Ramos (cell line): Measurements from ENCODE around the gene SMIM45.

Experiments
- in situ Hi-C: fragments of 300-500 bp; cut with MboI; formaldehyde crosslinking; loops from one replicate; pipeline ENCODE4 v1.14.3; 2022; ENCODE audit warnings: low sequenced_read_pairs; ENCODE audit not compliant: unreplicated experiment

SMIM45 gene

GRCh38 chr22:41915035-41915785 is 36.7 kb upstream of the SMIM45 start, which contains the start of gene SHISA8:
TSS of gene SHISA8 (minus strand) at chr22:41915074. CDS start at chr22:41914667, 407 bp downstream.
- in situ Hi-C loops, result no loop called here

DNA sequence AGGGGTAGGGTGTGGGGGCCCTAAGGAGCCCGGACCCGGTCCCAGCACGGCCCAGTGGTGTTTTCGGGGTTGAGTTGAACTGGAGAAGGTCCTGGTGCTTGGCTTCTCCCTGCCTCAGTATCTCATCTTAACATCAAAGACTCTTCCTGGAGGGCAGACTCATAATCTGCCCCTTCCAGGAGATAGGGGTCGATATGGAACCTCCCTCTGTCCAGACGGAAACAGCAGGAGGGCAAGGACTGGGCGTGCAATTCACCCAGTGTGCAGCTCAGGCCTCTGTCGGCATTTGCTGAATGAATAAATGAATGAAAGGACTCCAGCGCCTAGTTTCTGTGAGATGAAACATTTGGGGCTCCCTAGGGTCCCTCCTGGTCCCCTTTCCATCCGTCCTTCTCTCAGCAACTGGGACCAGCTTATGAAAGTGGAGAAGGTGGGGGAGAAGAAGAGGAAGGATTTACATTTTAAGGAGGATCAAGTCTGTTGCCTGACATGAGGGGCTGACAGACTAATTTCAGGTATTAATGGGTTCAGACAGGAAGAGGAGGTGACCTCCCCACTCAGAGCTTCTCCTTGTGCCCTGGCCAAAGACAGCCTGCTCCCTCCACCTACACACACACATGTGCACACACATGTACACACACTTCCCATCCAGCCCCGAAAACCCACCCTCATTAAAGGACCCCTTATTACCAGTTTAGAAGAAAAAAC is 36.0 kb upstream of the SMIM45 start:
- in situ Hi-C loops, result no loop called here

DNA sequence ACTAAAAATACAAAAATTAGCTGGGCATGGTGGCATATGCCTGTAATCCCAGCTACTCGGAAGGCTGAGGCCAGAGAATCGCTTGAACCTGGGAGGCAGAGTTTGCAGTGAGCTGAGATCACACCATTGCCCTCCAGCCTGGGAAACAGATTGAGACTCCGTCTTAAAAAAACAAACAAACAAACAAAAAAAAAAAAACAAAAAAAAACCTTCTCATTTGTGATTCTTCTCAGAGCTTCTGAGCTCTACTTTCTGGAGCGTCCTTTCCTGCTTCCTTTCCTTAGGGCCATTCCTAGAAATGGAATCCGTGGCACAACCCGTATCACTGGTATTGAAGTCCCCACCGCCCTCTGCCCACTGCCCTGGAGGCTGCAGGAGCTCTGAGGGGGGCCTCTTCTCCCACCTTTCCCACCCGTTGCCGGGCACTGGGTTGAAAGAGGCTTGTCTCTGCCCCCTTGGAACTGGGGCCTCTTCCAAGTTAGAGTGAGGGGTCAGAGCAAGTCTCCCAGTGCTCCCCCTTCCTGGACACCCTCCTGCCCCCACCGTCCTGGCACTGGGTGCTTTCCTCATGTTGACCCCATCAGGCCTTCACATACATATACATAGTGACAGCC is 35.1 kb upstream of the SMIM45 start:
- in situ Hi-C loops, result no loop called here

- in situ Hi-C loops, result no loop called here
These were observed 34.5 kb upstream of the SMIM45 start for GRCh38 chr22:41917375-41917902.

GRCh38 chr22:41917903-41918791 is 33.8 kb upstream of the SMIM45 start:
- in situ Hi-C loops, result no loop called here

GRCh38 chr22:41919357-41920224 is 32.4 kb upstream of the SMIM45 start:
- in situ Hi-C loops, result no loop called here

DNA sequence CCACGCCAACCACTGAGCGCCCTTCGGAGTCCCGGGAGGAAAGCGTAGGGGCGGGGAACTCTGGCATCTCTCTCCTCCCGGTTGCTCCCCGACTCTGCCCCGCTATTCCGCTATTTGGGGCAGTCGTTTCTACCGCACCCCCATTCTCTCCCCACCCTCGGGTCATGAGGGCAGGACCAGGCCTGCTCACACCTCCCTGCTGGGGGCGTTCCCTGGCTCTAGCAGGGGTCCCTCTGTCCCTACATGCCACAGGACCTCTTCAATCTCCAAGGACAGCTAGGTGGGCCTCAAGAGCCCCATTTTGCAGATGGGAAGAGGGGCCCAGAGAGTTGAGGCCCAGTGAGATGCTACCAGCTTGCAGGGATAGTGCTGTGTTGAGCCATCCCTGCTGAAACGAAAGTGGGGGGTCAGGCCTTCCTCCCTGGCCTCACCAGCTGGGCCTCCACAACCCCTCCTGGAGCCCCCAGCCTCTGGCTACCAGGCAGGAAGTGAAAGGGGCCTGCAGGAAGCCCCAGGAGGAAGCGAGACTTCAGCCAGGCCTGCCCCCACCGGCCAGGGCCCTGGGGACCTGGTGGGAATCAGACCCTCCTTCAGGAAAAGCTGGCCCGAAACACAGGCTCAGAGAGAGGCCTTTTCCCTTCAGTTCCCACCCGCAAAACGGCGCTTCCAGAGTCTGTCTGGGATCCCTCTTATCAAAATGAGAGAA is 31.5 kb upstream of the SMIM45 start:
- in situ Hi-C loops, result no loop called here

DNA sequence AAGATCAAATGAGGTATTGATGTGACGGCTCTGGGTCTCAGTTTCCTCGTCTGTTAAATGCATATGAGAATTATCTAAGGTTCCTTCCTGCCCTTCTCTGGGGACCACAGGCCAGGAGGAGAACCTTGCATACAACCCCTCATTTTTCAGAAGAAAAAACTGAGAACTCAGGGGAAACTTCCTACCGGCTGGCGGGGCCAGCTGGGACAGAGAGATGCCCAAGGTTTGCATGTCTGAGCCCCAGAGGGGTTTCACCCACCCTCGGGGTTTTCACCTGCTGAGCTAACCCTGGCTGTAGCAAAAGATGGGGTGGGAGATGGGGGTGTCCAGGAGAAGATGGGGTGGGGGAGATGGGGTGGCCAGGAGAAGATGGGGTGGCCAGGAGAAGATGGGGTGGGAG is 29.6 kb upstream of the SMIM45 start:
- in situ Hi-C loops, result no loop called here

DNA sequence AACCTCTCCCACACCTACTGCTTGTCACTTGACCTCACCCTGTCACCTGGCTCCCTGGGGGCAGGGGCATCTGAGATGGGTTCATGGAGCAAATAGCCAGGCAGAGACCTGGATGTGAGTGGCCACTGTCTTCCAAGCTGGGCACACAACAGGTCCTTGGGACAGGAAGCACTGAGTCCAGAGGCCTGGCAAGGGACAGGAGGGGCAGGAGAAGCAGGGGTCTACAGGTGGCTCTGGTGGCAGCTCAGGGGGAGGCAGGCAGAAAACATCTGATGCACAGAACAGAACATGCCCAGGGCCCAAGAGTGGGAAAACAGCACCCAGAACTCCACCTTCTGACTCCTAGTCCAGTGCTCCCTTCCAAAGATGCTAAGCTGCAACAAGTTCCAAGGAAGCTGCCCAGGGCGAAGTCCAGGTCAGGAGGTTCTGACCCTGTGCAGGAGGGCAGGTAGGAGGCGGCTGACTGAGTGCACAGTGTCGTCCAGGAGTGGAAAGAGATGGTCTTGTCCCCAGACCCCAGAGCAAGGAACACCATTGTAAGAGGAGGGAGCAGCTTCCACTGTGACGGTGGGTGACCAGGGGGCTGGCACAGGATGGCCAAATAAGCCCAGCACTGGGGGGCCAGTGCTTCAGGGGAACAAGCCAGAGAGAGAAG is 28.9 kb upstream of the SMIM45 start:
- in situ Hi-C loops, result no loop called here

GRCh38 chr22:41923595-41924276 is 28.2 kb upstream of the SMIM45 start:
- in situ Hi-C loops, result no loop called here

GRCh38 chr22:41925783-41926460 is 26.0 kb upstream of the SMIM45 start:
- in situ Hi-C loops, result no loop called here

GRCh38 chr22:41927813-41928212 is 24.1 kb upstream of the SMIM45 start:
- in situ Hi-C loops, result no loop called here

DNA sequence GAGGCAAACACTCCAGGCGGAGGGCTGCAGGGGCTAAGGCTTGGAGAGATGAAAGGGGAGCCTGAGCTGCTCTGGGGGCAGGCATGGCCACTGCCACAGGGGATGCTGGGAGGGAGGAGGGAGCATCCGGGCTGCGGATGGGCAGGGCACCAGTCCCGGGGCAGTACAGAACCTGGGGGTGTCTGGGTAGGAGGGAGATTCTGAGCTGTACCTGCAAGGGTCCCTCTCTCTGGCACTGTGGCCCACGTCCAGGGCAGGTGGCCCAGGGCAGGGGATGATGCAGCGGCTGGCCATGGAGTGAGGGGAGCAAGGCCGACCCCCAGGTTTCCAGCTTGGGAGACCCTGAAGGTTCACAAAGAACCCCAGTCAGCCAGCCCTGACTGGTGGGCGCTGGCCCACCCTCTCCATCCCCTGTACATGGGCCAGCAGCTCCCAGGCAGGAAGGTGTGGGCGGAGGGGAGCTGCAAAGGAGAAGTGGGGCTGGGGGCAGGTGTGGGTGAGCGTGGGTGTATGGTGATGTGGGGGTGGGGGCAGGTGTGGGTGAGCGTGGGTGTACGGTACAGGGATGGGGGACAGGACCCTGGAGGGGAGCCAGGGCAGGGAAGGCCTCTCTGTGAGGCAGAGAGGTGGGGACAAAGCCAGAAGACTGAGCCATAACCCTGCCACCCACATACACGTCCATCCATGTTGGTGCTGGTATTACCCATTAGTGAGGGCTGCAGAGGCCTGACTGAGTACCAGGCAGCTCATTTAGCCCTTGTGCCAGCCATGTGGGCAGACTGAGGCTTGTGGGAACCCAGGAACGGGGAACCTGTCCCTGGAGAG is 23.1 kb upstream of the SMIM45 start:
- in situ Hi-C loops, result no loop called here

- in situ Hi-C loops, result no loop called here
These were observed 22.5 kb upstream of the SMIM45 start for GRCh38 chr22:41929418-41929810.

- in situ Hi-C loops, result no loop called here
These were observed 20.2 kb upstream of the SMIM45 start for GRCh38 chr22:41931701-41932269.

GRCh38 chr22:41932353-41932752 is 19.6 kb upstream of the SMIM45 start:
- in situ Hi-C loops, result no loop called here
